Measurements from ENCODE around the gene PCBP3.
"Not testable (repeated sequence)": the region's sequence is repeated elsewhere in the genome, so short reads cannot be mapped to it uniquely, and the experiment has no call there.

The PCBP3 gene

DNA sequence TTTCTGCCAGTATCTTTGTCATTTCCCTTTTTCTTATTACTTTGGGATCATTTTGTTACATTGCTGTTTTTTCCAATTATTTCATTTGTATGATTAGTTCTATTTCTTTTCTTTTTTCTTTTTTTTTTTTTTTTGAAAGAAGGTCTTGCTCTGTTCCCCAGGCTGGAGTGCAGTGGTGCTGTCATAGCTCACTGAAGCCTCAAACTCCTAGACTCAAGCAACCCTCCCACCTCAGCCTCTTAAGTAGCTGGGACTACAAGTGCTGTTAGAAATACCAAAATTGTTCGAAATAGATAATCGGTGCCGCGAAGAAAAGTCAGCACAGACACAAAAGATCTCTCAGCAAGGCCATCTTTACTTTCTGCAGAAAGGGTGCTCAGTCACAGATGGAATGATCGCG lies 311.4 kb downstream of the PCBP3 start:
- DNase-seq: no peak

DNA sequence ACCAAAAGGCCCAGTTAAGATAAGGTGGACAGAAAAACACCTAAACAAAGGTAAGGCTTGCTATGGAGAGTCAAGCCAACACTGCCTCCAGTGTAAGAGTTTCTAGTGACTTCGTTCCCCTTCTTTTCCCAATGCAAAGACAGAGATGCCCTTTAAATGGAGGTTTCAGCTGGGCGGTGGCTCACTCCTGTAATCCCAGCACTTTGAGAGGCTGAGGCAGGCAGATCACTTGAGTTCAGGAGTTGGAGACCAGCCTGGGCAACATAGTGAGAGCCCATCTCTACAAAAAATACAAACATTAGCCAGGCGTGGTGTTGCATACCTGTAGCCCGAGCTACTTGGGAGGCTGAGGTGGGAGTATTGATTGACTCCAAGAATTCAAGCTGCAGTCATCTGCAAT lies 314.0 kb downstream of the PCBP3 start:
- DNase-seq: no peak

DNA sequence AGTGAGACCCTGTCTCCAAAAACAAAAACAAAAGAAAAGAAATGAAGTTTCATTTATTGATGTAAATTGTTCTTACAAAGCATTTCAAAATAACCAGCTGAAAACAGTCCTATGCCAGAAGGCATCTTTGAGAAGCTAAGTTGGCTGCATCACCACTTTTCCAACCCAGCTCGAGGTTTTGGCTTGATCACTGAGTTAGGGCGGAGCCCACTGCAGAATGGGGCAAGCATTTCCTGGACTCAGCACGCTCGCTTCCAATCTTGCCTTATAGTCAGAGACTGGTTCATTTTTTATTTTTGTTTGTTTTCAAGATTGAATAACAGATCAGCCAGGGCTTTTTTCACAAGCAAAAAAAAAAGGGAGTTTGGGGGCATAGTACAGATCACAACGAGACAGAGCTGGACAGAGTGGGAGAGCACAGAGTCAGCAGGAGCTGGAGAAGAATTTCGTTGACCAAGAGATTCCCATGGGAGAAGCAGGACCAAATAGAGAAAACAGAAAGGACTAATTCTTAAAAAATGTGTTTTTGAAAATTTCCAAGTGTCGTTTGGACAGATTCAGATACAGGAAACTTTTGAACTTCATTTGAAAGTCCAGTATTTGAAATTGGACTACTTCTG lies 314.6 kb downstream of the PCBP3 start:
- no peak for DNase-seq

DNA sequence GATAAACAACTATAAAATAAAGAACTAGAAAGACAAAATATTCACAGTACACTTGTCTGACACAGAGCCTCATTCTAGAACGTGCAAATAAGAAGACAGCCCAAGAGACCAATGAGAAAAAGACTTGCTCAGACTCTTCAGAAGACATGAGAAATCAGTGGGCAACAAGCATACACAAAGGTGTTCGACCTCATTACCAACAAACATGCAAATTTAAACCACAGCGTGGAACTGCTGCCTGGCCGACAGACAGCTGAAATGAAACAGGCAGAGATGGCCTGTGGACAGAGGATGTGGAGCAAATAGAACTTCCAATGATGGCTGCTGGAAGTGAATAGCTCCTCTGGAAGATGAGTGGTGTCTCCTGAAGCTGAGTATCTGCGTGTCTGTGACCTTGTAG lies 315.7 kb downstream of the PCBP3 start:
- no peak for DNase-seq

DNA sequence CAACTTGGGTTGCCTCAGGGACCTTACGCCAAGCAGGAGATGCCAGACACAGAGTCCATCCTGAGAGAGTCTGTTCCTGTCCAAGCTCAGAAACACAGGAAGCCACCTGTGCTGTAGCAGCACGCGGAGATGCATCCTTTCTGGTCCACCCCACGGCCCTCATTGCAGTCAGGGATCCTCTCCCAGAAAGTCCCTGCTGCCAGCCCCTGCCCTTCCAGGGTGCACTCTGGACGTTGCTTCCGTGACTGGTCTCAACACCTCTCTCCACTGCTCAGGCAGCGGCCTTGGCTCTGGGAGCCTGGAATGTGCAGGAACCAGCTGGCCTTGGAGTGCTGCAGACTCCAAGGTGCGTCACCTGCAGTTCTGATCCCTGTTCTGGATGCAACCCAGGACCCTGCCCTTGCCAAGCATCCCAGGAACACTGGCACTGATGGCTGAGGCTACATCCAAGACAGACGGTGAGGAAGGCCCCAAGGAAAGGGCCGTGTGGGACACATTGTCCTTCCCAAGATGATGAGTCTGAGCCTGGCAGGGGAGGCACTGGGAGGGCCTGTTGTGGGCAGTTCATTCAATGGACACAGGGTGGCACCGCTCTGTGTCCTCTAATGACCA lies 316.4 kb downstream of the PCBP3 start:
- DNase-seq: no peak

DNA sequence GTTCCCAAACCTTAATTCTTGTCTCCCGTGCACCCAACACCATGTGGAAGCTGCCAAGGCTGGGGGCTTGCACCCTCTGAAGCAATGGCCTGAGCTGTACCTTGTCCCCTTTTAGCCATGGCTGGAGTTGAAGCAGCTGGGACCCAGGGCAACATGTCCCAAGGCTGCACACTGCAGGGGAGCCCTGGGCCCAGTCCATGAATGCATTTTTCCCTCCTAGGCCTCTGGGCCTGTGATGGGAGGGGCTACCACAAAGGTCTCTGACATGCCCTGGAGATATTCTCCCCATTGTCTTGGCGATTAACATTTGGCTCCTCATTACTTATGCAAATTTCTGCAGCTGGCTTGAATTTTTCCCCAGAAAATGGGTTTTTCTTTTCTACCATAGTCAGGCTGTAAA lies 317.9 kb downstream of the PCBP3 start:
- DNase-seq: not testable (repeated sequence)

DNA sequence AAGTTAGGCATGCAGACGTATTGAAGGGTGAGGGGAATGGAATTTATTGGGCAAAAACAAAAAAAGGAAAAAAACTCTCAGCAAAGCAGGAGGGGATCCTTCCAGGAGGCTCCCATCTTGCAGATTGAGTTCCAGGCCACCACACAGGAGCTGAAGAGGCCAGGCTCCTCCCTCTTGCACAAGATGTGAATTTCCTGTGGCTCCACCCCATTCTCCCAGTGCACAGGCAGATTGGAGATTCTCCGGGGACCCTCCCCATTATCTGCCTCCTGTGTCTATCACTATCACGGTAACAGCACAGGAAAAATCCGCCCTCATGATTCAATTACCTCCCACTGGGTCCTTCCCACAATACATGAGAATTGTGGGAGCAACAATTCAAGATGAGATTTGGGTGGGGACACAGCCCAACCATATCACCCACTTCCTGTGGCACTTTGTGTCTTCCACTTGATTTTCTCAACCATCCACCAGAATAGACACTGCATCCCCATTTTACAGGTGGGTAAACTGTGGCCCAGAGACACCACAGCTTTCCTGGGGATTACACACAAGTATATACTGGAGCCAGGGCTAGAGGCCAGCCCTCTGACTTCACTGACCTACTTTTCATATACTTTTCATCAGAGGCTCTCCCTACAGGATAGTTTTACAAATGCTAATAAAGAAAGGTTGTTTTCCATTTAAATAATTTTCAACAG lies 319.2 kb downstream of the PCBP3 start:
- DNase-seq: no peak

DNA sequence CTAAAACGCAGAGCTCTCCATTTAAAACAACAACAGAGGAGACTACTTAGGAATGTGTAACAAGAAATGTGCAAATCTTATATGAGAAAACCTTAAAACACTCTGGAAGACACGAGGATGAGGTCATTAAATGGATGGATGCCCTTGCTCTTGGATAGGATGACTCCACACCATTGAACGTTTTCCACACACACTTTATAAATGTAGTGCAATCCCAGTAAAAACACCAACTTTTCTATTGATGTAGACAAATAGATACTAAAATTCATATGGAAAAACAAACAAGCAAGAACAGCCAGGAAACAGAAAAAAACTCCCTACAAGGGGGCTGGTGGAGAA lies 319.7 kb downstream of the PCBP3 start:
- DNase-seq: no peak

DNA sequence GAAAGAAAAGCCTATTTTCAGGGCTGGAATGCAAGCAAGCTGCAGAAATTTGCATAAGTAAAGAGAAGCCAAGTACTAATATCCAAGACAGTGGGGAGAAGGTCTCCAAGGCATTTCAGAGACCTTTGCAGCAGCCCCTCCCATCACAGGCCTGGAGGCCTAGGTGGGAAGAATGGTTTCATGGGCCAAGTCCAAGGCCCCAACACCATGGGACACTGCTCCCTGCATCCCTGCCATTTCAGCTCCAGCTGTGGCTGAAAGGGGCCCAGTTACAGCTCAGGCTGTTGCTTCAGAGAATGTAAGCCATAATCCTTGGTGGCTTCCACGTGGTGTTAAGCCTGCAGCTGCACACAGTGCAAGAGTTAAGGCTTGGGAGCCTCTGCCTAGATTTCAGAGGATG lies 321.1 kb downstream of the PCBP3 start:
- DNase-seq: no peak

DNA sequence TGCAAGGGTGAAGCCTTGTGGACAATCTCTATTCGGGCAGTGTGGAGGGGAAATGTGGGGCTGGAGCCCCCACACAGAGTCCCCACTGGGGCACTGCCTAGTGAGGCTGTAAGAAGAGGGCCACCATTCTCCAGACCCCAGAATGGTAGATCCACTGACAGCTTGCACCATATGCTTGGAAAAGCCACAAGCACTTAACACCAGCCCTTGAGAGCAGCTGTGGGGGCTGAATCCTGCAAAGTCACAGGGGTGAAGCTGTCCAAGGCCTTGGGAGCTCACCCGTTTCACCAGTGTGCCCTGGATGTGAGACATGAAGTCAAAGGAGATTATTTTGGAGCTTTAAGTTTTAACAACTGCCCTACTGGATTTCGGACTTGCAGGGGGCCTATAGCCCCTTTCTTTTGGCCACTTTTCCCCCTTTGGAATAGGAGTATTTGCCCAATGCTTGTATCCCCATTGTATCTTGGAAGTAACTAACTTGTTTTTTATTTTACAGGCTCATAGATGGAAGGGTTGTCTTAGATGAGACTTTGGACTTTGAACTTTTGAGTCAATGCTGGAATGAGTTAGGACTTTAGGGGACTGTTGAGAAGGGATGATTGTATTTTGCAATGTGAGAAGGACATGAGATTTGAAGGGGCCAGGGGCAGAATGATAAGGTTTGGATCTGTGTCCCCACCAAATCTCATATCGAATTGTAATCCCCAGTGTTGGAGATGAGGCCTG lies 321.7 kb downstream of the PCBP3 start:
- no peak for DNase-seq

DNA sequence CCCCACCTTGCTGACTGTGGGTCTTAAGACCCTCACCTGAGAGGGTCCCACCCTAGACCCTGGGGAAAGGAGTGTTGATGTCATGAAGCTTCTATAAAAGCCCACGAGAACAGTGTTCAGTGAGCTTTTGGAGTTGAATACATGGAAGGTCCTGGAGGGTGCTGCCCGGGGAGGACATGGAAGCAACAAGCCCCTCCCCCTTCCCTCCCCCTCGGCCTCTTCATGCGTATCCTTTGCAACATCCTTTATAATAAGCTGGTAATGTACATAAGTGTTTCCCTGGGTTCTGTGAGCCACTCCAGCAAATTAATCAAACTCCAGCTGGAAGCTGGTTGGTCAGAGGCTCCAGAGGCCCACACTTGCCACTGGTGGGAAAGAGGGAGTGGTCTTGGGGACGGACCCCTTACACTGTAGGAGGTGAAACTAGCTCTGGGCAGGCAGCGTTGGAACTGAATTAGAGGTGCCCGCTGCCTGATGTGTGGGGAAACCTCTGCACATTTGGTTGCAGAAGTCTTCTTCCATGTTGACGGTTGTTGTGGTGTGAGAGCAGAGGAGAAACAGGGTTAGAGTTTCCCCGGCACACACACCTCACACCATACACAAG lies 323.4 kb downstream of the PCBP3 start:
- DNase-seq: no peak

DNA sequence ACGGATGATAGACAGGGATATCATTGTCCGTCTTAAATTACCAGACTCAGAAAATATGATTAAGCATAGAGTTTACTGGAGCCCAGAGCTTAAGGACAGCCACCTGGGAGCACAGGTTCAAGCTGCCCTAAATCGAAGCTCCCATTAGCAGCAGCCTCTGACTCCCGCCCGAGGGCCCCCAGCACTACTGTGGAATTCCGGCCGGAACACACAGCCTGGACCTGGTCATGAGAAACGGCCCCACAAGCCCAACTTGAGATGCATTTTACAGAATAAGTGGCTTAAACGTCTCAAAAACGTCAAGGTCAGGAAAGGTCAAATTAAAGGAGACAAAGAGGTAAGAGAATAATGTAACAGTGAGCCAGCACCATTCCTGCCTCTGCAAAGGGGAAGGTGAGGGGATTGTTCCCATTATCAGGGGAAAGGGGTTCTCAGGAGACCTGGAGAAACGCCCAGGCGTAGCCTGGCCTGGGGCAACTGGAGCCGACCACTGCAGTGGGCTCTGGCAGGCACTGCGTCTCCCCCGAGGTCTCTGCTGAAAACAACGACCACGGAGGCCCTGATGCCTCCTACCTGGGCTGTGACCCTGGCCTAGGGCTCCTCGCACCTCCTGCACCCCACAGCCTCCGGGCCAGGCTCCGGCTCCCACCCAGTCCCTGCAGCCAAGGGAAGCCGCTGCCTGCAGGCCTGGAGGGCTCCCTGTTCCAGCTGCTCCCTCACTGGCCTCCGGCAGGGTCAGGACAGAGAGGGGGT lies 326.6 kb downstream of the PCBP3 start:
- DNase-seq: no peak

DNA sequence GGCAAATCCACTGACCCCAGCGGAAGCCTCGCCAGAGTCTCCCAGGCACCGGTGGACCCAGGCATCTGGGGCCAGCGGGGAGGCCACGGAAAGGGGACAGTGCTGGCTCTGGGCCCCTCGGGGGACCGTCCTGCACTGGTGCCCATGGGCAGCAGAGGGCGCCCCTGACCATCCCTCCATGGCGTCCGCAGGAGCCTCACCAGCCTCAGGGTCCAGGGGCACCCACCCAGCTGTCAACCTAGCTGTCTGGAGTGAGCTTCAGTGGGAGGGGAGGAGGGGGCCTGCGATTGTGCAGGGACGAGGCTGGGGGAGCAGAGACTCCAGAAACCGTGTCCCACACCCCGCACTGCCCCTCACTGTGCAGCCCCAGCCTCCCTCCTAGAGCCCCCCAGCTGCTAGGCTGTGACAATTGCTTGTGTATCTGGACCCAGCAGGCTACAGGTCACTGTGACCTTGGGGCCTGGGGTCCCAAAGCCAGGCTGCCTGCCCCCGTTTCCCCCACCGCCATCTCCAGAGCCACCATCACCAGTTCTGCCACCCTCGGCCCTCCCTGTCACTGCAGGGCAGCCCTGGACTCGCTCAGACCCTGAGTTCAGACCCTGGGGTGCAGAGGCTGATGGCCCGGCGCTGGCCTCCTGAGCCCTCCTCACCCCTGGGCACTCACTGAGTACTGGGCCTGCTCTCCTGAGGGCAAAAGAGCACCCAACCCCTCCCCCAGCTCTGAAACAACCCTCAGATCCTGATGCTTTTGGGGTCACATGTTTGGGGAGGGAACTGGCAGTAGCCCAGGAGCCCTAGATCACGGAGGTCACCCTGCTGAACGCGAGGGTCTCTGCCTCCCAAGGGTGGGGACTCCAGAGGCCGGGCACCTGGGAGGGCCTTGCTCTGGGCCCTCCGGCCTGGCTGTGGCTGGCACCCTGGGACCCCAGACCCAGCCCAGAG lies 327.4 kb downstream of the PCBP3 start:
- DNase-seq: peak in 7 of 58 donors; percentile 4 to 33 (median 24)

DNA sequence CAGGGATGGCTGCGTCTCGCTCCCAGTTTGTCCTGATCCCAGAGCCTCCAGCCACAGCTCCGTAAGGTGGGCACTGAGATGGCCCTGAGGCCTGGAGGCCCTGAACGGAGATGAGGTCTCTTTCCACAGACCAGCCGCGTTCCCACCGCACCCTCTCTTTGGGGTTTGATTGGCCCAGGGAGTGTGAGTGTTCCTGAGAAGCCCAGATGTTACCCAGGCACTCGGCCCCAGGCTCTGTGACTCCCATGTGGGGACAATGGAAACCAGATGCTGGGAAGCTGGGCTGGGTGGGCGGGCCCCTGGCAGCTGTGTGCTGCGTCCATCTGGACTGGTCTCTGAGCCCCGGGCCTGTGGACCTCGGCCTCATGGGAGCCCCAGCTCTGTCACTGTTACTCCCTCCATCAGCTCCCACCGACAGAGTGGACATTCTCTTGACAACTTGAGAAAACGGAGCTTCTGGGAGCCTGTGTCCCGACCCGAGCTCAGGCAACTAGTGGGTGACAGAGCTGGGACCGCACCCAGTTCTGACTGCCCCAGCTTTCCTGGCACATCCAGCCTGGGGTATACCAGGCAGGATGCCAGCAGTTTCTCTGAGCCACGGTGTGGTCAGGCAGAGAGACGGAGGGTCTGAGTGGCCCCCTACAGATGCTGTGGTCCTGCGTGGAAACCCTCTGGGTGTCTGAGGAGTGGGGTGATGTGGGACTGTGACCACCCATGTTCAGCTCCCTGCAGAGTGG lies 328.3 kb downstream of the PCBP3 start:
- DNase-seq: no peak

DNA sequence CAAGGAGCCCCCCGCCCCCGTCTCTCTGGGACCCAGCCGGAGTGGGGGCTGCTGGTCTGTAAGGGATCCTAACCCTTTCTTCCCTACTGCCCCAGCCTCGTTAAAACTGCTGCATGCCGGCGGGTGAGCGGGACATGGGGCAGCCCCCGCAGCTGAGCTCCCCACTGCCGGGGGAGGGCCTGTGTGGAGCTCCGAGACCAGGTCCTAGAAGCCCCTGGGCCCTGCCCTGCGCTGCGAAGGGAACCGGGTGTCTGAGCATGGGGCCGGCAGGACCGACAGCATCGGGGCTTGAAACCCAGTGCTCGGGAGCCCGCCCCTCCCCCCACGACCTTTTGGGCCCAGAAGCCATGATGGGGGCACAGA lies 328.8 kb downstream of the PCBP3 start:
- DNase-seq: no peak

DNA sequence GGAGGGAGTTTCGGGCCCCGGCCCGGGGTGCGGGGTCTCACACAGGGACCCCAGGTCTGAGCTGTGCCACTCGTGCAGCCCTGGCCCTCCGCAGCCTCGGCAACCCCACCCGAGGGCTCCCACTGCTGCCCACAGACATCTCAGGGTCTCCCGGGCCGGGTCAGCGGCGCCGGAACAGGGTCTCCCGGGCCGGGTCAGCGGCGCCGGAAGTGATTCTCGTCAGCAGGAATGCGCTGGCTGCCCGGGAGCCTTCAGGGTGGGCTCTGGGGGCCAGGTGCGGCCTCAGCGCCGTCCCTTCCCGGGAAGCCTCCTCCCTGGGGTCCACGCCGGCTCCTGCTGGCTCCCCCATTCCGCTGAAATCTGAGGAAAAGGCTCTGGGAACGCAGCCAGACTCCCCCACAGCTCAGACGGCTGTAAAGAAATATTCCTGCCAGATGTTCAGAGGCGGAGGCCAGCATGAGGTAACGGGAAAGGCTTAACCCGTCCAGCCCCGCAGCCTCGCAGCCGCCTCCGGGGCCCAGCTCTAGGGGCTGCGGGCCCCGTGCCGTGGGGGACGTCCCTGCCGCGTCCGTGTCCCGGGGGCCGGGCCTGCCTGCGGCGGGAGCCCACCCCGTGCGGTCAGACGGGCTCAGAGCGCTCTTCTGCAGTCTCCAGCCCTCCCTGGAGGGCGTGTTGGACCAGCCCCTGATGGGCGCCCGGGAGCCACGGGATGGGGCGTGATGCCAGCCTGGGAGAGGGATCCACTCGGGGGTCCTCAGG lies 329.4 kb downstream of the PCBP3 start:
- DNase-seq: no peak

DNA sequence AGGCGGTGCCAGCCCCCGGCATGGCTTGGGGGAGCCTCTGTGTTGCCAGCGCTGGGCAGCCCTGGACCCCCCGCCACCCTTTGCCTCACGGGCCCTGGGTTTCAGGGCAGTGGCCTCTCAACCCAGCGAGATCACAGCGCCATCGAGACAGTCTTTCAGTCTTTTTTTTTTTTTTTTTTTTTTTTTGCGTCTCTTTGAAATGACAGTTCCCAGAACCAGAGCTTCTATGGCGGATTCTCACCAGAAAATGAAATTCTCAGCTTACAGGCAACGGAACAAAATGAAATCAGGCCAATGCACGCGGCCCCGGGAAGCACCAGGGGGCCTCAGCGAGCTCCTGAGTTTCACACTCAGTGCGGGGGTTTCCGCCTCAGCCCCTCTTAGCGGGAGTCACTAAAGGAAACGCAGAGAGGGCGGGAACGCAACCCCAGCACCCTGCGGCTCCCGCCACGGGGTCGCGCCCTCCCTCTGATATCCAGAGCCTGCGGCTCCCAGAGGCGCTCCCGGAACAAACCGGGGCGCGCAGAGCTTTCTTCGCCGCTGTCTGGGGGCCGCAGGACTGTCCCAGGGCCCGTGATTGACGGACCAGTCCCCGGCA lies 330.0 kb downstream of the PCBP3 start:
- peak in 12 of 58 donors; percentile 5 to 52 (median 30) for DNase-seq

Measured in anterior cingulate cortex (tissue), 58 donors.